Fibroblast of lung (primary cell): ENCODE results near the gene ARL9. TPM values are rescaled to one million over a fixed set of nuclear protein-coding genes. Genes with fewer than 3 reads are reported as not detected.
"Not testable (repeated sequence)": the region's sequence is repeated elsewhere in the genome, so short reads cannot be mapped to it uniquely, and the experiment has no call there.

Experiments used
- DNase-seq, 2 donors: peaks; one replicate each; pipeline versions ENCODE4 v3.0.0 to v3.0.0-alpha.2; 2010; ENCODE audit warnings: low read depth in 2 of 2
- H2AFZ ChIP-seq: 2 replicates; pipeline ENCODE4 v1.5.1; 2012; ENCODE audit warnings: low read length, control low read depth, inconsistent platforms
- H3K27ac ChIP-seq: 2 replicates; pipeline ENCODE4 v1.5.1; 2011; ENCODE audit warnings: low read length, control low read depth; ENCODE audit not compliant: insufficient read depth
- H3K27me3 ChIP-seq: 2 replicates; pipeline ENCODE4 v1.5.1; 2011; ENCODE audit warnings: mild to moderate bottlenecking, low read length; ENCODE audit not compliant: control insufficient read depth, insufficient read depth
- H3K36me3 ChIP-seq: 2 replicates; pipeline ENCODE4 v1.5.1; 2011; ENCODE audit warnings: low read length; ENCODE audit not compliant: control insufficient read depth, insufficient read depth
- H3K4me1 ChIP-seq: 2 replicates; pipeline ENCODE4 v1.5.1; 2011; ENCODE audit warnings: low read length; ENCODE audit not compliant: control insufficient read depth, insufficient read depth; ENCODE audit errors: extremely low read depth
- H3K4me2 ChIP-seq: 2 replicates; pipeline ENCODE4 v1.5.1; 2011; ENCODE audit warnings: low read length, control low read depth; ENCODE audit not compliant: insufficient read depth; ENCODE audit errors: extremely low read depth
- H3K4me3 ChIP-seq, 4 experiments: fragments of 200-600 bp in 1 of 4; sonication (generic) in 1 of 4; replicated peaks in 1 of 4; 2 replicates each; pipeline ENCODE4 v1.5.1; 2011 to 2016; ENCODE audit warnings: low read length in 4 of 4, low read depth in 3 of 4, mild to moderate bottlenecking in 3 of 4, control low read depth in 2 of 4, inconsistent platforms in 1 of 4, mixed read lengths in 1 of 4; ENCODE audit not compliant: insufficient read depth in 1 of 4; ENCODE audit errors: control extremely low read depth in 1 of 4
- H3K79me2 ChIP-seq: 2 replicates; pipeline ENCODE4 v1.5.1; 2012; ENCODE audit warnings: mild to moderate bottlenecking, low read length, inconsistent platforms; ENCODE audit not compliant: control insufficient read depth, insufficient read depth
- H3K9ac ChIP-seq: 2 replicates; pipeline ENCODE4 v1.5.1; 2011; ENCODE audit warnings: mild to moderate bottlenecking, low read length, control low read depth; ENCODE audit not compliant: insufficient read depth
- H3K9me3 ChIP-seq: 2 replicates; pipeline ENCODE4 v1.5.1; 2012; ENCODE audit warnings: low read depth, low read length; ENCODE audit not compliant: control insufficient read depth, insufficient read depth
- H4K20me1 ChIP-seq: 2 replicates; pipeline ENCODE4 v1.5.1; 2011; ENCODE audit warnings: low read length; ENCODE audit not compliant: control insufficient read depth, insufficient read depth; ENCODE audit errors: extremely low read depth
- EZH2 ChIP-seq: IDR thresholded peaks from 2 replicates; pipeline ENCODE4 v1.5.1; 2012; ENCODE audit warnings: low read length, control low read depth, mild to moderate bottlenecking; ENCODE audit errors: missing control alignments
- polyA plus RNA-seq, 2 donors: library from polyadenylated mRNA; depleted of rRNA in 1 of 2; stranded (reverse) in 1 of 2; unstranded in 1 of 2; fragments of >200 nt; gene quantifications; 2 replicates each; pipeline ENCODE4 v1.2.1, GENCODE V29; 2011 to 2012; ENCODE audit warnings: missing spikeins in 1 of 2
- total RNA-seq: library from RNA; depleted of rRNA; stranded (reverse); fragments of >200 nt; gene quantifications from 2 replicates; pipeline ENCODE4 v1.2.1, GENCODE V29; 2014
- TF ChIP-seq, protein P1 (sequence below), 2 donors: IDR thresholded peaks in 1 of 2; conservative IDR thresholded peaks in 1 of 2; 1 replicate in 1 of 2; 2 replicates in 1 of 2; pipeline ENCODE4 v1.5.1; 2011 to 2012; ENCODE audit warnings: low read length in 2 of 2, control low read depth in 1 of 2, inconsistent platforms in 1 of 2, low read depth in 1 of 2, mild to moderate bottlenecking in 1 of 2

The ARL9 gene
- total and polyA plus RNA-seq, 2 donors (not counting 1 experiment from before 2014, with no cell fraction given) = 0.62 to 0.83 TPM

DNA sequence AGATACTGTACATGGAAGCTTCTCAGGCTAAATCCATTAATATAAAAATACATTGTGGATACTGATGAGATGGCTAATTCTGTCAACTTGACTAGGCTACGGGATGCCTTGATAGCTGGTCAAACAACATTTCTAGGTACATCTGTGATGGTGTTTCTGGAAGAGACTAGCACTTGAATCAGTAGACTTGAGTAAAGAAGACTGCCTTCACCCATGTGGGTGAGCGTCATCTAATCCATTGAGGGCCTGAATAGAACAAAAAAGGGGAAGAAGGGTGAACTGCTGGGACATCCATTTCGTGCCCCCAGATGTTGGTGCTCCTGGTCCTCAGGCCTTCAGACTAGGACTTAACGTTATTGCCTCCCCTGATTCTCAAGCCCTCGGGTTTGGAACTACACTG lies 41.9 kb upstream of the ARL9 start:
- DNase-seq = no peak
- H3K79me2 ChIP-seq = peaks cover 38% of the 10 kb centered on the region
- H3K9ac ChIP-seq = no peak overlapping the region
- H2AFZ ChIP-seq = no peak overlapping the region
- no peak overlapping the region for H3K27ac ChIP-seq
- H3K4me2 ChIP-seq = no peak overlapping the region
- no peaks in the 10 kb centered on the region for H3K4me1 ChIP-seq
- TF ChIP-seq, protein P1, sequence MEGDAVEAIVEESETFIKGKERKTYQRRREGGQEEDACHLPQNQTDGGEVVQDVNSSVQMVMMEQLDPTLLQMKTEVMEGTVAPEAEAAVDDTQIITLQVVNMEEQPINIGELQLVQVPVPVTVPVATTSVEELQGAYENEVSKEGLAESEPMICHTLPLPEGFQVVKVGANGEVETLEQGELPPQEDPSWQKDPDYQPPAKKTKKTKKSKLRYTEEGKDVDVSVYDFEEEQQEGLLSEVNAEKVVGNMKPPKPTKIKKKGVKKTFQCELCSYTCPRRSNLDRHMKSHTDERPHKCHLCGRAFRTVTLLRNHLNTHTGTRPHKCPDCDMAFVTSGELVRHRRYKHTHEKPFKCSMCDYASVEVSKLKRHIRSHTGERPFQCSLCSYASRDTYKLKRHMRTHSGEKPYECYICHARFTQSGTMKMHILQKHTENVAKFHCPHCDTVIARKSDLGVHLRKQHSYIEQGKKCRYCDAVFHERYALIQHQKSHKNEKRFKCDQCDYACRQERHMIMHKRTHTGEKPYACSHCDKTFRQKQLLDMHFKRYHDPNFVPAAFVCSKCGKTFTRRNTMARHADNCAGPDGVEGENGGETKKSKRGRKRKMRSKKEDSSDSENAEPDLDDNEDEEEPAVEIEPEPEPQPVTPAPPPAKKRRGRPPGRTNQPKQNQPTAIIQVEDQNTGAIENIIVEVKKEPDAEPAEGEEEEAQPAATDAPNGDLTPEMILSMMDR (conservative IDR thresholded peaks at IDR 0.05 in 1 of 2, IDR thresholded peaks at IDR 0.05 in 1 of 2; ENCODE audit: low read depth in 1 of 2, low read length in 2 of 2) = no peak
- no peak for TF ChIP-seq EZH2
- H3K27me3 ChIP-seq = no peaks in the 10 kb centered on the region
- no peaks in the 10 kb centered on the region for H4K20me1 ChIP-seq
- H3K4me3 ChIP-seq = no peak overlapping the region
- H3K36me3 ChIP-seq = no peaks in the 10 kb centered on the region
- H3K9me3 ChIP-seq = no peaks in the 10 kb centered on the region

DNA sequence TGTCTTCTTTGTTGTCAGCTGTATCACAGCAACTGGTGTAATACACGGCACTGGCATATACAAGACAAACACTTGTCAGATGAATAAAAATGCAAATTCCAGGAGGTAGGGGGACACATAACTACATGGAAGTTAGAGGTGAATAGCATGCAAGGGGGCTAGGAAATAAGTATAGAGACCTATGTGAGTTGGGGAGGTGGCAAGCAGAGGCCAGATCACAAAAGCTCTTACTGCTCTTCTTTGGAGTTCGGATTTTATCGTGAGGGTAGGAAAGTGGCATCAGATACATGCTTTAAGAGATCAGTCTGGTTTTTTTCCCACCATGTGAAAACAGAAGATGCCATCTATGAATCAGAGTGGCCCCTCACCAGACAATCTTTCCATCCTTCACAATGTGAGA lies 41.0 kb upstream of the ARL9 start:
- Histone ChIP-seq H3K79me2 (peaks cover 47% of the 10 kb centered on the region), H3K4me2 (peak overlapping the region; percentile 29)

DNA sequence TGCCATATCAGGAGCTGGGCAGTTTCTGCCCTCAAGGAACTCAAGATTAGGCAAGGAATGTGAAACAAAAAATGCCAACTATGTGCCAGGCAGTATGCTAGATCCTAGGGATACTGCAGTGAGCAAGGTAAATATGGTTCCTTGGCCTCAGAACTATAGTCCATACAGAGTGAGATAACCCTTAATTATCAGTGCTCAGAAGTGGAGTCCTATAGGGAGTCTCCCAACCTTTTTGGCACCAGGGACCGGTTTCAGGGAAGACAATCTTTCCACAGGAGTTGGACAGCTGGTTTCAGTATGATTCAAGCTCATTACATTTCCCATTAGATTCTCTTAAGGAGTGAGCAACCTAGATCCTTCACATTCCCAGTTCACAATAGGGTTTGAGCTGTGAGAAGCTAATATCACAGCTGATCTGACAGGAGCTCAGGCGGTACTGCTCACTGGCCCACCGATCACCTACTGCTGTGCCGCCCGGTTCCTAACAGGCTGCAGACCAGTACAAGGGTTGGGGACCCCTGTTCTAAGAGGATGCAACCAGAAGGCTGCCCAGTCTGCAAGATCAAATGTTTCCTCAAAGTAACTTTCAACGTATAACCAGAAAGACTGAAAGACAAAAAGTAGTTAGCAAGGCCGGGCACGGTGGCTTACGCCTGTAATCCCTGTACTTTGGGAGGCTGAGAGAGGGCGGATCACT lies 39.8 kb upstream of the ARL9 start:
- H3K27ac ChIP-seq = peak overlapping the region; percentile 93
- no peaks in the 10 kb centered on the region for H3K27me3 ChIP-seq
- peak in 1 of 2 donors; percentile 66 for DNase-seq
- H3K4me1 ChIP-seq = peaks cover 2% of the 10 kb centered on the region
- H3K9ac ChIP-seq = no peak overlapping the region
- no peaks in the 10 kb centered on the region for H4K20me1 ChIP-seq
- peaks cover 53% of the 10 kb centered on the region for H3K79me2 ChIP-seq
- no peak for TF ChIP-seq EZH2
- TF ChIP-seq, protein P1 (conservative IDR thresholded peaks at IDR 0.05 in 1 of 2, IDR thresholded peaks at IDR 0.05 in 1 of 2; ENCODE audit: low read depth in 1 of 2, low read length in 2 of 2) = no peak
- H3K9me3 ChIP-seq = no peaks in the 10 kb centered on the region
- peak overlapping the region; percentile 73 for H3K4me2 ChIP-seq
- no peaks in the 10 kb centered on the region for H3K36me3 ChIP-seq
- H3K4me3 ChIP-seq = peak overlapping the region in 3 of 4 experiments; percentile 6 to 98 (median 97)
- no peak overlapping the region for H2AFZ ChIP-seq

More for the DNA sequence above, 41.0 kb upstream of the ARL9 start:
- H2AFZ ChIP-seq = no peak overlapping the region
- TF ChIP-seq, protein P1 (conservative IDR thresholded peaks at IDR 0.05 in 1 of 2, IDR thresholded peaks at IDR 0.05 in 1 of 2; ENCODE audit: low read depth in 1 of 2, low read length in 2 of 2) = no peak
- no peak for TF ChIP-seq EZH2
- H3K27ac ChIP-seq = no peak overlapping the region
- no peaks in the 10 kb centered on the region for H3K27me3 ChIP-seq
- H3K4me1 ChIP-seq = peaks cover 2% of the 10 kb centered on the region
- no peak for DNase-seq
- no peaks in the 10 kb centered on the region for H3K9me3 ChIP-seq
- no peaks in the 10 kb centered on the region for H4K20me1 ChIP-seq
- no peak overlapping the region for H3K4me3 ChIP-seq
- no peaks in the 10 kb centered on the region for H3K36me3 ChIP-seq
- H3K9ac ChIP-seq = no peak overlapping the region

DNA sequence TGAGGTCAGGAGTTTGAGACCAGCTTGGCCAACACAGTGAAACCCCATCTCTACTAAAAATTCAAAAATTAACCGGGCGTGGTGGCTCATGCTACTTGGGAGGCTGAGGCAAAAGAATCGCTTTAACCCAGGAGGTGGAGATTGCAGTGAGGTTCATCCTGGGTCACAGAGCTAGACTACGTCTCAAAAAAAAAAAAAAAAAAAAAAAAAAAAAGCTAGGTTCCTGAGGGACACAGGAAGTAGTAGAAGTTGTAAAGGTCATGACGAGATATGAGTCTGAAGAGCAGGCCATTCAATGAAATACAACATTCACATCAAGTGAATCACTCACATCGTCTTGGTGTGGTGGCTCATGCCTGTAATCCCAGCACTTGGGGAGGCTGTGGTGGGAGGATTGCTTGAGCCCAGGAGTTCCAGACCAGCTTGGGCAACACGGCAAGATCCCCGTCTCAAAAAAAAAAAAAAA lies 39.3 kb upstream of the ARL9 start:
- peak; percentile 44 to 84 for DNase-seq
- not testable (repeated sequence) for H3K9me3 ChIP-seq, H3K36me3 ChIP-seq, H3K27me3 ChIP-seq, H4K20me1 ChIP-seq, H2AFZ ChIP-seq, H3K4me1 ChIP-seq
- Histone ChIP-seq H3K4me2 (peak overlapping the region; percentile 73), H3K79me2 (peaks cover 53% of the 10 kb centered on the region), H3K27ac (peak overlapping the region; percentile 93), H3K9ac (peak overlapping the region; percentile 86), H3K4me3 (peak overlapping the region; percentile 81 to 98 (median 90))
